GM18502 (cell line): ENCODE results near the gene AFF3.

Experiments used
- ATAC-seq: cut with Tn5 transposase; IDR thresholded peaks from one replicate; pipeline ENCODE4 v1.9.1; 2021; ENCODE audit warnings: mild to moderate bottlenecking; ENCODE audit not compliant: unreplicated experiment, poor library complexity

The AFF3 gene

DNA sequence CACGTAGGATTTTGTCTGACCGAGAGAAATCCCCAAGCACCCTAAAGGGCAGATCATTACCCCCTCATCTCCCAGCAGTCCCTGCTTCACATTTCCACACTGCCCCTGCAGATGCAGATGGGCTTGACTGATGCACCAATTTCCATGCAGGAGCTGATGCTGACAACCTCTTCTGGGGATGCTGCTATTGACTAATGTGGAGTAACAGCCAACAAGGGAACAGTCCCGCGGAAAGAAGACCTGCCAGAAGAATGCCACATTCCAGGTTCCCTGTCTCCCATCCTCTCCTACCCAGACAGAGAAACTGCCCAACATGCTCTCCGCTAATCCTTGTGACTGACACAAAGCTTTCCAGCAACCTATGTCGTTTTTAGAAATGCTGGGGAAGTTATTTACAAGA is 91.7 kb downstream of the AFF3 start:
- no peak for ATAC-seq

DNA sequence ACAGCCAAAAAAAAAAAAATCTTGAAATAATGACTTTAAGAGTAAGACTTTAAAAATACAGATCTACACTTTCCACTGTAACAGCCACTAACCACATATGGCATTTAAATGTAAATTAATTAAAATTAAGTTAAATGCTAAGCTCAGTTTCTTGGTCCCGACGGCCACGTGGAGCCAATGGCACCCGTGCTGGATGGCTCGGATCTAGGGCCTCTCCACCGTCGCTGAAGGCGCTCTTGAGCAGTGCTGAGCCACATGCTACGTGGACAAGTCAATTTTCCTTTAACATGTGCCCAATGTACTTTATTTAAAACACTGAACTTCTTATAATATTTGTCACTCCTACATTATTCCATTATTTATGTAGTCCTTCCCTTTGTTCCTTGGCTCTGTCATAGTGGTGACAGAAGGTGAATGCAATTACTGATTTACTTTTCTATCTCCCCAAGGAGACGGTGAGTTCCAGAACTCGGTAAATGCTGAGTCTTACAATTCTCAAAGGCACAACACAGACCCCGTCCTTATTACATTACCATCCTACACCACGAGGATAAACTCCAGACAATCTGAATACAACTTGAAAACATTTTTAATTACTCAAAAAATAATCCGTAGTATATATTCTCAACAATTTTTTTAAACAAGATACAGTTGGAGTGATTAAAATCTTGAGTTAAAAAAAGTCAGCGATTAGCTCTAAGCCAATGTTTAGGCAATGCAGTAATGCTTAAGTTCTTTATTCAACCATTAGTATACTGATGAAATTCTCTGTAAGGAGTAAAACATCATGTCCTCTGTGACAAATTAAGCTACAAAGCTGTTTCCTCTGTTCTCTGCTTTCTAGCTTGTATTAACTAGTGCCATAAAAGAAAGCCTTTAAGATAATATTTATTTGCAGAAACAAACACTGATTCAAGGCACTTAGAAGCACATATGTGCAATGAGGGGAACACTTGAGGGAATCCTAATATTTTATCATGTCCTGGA is 95.1 kb downstream of the AFF3 start:
- ATAC-seq, result no peak

DNA sequence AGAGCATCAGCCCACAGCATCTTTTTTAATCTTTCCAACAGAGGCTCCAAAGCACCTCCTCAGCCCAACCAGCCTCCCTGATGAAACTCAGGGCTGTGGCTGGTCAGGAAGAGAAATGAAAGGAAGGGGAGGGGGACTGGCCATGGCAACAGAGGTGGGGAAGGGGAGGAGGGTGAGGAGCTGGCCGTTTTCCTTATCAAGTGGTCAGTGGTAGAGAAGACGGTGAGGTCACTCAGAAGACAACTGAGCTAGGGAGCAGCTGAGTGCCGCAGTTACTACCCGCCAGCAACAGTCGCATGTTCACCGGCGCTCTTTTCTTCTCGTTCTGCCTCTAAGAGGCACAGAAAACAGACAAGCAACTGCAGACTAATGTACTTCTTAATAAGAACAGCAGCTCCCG is 97.4 kb downstream of the AFF3 start:
- ATAC-seq, result no peak

DNA sequence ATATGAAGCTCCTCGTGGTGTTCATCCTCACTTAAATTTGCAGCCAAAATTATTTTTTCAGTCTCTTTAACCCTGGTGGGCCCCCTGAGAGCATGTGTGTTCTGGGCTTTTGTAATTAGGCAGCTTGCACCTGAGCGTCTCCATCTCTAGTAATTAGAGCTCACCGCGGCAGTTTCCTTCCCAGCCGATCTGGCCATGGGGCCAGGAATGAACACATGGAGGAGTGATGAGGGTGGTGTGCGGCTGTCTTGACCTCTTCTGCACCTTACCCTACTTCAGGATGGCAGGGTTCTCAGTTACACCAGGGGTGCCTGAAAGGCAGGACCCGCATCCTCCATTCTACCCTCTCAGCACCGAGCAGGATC is 98.5 kb downstream of the AFF3 start:
- ATAC-seq, result no peak

DNA sequence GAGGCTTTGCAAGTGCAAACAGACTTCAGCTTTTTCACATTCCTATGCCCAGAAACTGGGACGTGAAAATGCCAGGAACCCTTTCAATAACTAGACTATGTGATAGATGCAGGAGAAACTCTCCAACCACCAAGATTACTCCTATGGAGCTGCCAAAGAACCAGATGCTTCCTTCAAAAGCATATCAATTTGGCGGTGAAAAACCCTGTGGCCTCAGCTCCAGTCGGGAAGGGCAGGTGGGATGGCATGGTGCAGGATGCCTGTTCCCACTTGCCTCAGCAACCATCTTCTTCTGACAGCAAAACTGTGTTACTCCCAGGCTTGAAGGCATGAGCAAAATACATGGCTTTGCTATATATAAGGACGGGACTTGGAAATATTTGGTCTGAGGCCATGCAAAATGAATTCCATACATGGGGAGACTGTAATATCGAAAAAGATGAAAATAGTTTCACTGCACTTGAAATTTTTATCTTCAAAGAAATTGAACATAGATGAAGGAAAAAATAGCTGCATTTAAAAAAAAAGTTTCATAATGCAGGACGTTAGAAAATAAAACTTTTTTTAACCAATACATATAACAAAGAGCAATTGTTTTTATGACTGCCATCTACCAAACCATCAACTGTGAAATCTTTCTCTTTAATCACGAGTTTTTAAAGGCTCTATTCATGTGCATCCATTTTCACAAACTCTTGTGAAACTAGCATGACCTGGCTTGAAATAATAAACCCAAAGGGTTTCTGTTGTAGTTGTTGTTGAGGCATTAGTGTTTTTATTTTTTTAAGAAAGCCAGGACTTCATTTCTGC is 99.1 kb downstream of the AFF3 start:
- no peak for ATAC-seq

DNA sequence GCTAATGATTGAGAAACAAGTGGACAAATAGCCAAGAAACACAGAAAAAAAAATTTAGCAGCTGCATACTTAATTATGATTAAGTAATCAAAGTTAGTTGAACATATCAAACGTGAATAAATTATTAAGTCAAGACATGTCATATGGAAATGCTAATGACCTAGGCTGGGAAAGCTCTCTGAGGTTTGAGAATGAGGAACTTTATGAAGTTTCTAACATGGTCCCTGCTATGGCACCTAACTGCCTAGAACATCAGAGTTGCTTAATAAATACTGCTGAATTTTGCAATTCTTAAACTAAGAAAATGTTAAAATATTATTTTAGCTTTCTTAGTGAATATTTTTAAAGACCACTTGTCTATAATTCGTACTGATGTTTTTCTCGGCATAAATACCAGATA is 99.8 kb downstream of the AFF3 start:
- ATAC-seq, result no peak

DNA sequence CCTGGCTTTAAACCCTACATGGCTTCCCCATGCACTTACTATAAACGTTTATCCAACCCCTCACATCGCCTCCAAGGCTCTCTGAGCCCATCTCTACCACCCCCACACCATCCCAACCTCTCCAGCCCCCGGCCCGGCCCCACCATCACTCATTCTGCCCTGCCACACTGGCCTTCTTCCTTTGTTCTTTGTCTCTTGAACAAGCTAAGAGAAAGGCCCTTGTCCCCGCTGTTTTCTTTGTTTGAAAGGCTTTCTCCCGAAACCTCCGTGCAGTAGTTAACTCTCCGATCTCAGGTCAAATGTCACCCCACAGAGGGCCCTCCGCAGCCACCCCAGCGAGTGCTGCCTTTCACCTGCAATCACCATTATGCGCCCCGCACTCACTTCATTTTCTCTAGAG is 100.4 kb downstream of the AFF3 start:
- no peak for ATAC-seq

DNA sequence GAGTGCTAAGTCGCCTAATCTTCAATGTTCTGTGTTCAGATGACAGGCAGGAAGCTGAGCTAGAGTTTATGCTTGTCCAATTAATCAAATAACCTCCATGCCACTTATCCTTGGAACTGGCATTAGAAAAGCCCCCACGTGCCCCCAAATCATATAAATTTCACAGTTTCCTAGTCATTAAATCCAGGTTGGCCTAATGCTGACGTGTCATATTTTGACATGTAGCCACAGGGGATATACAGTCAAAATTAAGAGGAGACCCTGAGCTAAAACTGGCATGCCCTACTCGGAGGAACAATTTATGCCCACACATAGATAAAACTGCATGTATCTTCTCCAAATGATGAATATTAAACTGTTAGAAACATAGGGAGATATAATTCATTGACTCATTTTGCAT is 101.0 kb downstream of the AFF3 start:
- no peak for ATAC-seq

DNA sequence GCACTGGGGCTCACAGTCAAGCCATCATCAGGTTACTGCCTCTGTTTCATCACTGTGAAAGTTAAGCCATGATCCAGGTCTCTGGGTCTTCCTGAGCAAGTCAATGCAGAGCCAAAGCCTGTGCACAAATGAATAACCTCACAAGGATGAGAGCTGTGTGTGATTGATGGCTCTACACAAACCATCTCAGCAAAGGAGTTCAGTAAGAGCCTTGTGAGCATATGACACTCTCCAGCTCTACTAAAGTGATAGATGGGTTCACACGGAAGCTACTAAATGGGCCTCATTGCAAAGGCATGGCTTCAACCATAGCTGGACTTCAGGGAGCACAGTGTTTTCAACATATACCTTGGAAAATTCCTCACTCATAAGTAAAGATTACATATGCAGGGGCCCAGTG is 101.5 kb downstream of the AFF3 start:
- no peak for ATAC-seq

DNA sequence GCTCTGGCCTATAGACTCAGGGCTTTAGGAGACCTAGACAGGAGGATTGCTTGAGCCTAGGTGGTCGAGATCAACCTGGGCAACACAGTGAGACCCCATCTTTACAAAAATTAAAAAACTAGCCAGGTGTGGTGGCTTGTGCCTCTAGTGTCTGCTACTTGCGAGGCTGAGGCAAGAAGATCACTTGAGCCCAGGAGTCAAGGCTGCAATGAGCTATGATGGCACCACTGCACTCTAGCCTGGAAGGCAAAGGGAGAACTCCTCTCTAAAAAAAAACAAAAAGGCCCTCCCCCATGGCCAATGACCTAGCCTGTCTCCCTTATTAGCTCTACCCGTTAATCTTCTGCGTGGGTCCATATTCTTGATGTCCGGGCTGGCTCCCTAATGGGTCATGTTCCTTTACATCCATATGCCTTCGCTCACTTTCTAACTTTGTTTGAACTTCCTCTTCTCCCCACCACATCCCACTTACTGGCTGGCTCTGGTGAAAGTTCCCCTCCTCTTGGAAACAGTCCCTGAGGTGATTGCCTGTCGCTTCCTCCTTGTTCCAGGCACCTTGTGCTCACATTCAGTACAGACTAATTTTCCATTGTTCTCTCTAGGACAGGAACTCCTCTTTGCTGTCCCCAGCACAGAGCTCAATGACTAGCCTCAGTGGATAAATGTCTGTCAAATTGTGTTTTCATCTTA is 103.0 kb downstream of the AFF3 start:
- ATAC-seq, result no peak

DNA sequence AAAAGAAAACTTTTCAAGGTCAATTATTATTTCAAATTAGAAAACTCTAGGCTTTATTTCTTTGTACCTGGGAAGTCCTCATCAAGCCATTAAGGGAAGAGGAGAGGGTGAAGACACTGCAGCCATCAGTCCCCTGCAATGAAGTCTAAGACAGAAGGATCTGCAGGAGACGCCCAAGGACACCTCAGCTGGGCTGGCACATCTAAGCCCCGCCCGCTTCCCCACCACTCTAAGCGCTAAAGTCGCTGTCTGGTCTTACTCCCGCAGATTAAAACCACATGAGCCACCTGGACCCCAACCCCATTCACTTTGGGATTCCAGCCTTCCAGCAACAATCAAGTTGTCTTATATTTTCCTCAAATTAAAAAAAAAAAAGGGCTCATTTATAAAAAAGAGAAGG is 104.4 kb downstream of the AFF3 start:
- no peak for ATAC-seq

DNA sequence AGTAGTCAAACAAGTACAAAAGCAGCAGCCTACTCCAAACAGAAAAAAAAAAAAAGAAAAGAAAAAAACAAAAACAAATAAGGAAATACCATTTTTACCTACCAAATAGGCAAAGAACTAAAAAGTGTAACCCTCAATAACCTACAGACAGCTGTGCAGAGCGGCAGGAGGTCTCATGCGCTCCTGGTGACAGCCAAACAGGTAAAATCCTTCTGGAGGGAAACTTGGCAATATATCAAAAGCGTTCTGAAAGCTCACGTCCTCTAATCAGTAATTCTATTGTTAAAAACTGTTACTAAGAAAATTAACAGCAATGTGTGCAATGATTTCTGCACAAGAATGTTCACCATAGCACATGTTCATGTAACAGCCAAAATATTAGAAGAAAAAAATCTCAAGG is 105.6 kb downstream of the AFF3 start:
- no peak for ATAC-seq

DNA sequence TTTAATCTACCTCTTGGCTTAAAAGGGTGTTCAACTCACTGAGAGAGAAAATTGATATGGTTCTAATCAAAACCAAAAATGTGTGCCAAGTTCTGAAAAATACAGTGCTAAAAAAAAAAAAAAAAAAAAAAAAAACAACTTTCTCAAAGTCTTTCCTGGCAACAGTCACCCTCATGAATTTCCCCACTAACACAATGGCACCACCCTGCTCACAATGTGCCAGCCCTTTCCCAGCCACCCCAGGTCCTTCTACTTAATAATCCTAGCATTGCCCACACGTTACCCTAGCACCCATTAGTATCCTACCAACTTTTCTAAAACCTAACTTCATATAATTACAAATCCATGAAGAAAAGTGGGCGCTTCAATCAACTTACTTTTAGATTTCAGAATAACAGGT is 106.4 kb downstream of the AFF3 start:
- ATAC-seq, result no peak

DNA sequence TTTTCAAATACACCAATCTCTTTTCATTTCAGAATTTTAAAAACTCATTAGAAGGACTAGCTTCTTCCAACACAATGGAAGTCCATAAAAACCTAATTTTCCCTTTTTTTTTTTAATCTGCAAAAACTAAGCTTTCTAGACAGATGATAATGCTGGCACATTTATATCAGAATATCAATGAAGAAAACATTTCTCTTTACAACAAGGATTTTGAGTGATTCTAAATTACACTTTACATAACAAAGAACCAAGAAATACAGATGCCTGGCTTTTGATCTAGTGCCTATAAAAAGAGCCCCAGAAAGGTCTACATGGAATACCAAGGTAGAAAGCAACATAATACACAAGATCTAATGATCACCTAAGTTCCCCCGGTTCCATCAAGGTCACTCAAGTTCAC is 108.0 kb downstream of the AFF3 start:
- ATAC-seq, result no peak

DNA sequence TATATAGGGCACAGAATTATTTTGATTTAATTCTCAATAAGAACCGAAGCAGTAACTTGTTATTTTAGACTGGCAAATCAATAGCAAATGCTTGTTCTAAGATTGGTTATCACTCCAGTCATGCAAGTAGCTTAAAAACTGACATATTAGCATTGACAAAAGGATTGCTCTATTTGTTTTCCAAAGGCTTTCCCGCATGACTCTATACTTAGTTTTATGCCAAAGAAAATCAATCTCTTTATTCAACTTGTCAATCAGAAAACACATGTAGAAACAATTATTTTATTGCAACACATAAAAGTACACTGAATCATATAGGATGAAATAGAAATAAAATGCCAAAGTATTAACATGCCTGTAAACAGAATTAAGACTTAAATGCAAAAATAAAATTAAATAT is 108.4 kb downstream of the AFF3 start:
- ATAC-seq, result no peak

DNA sequence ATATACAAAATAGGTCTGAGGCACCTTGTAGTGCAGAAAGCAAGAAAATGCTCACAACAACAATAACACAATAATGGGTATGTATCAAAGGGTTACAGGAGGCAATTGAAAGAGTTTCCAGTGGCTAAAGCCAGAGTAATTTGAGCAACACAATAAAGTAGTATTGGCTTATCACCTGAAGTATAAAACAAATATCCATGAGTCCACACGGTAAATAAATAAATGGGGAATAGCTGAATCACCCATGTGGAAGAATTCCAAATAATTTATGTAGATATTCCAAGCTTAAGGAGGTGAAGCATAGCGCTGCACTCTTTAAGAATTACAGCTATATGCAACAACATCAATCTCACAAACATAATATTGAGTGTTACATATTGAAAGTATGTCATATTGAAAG is 110.8 kb downstream of the AFF3 start:
- ATAC-seq, result no peak

DNA sequence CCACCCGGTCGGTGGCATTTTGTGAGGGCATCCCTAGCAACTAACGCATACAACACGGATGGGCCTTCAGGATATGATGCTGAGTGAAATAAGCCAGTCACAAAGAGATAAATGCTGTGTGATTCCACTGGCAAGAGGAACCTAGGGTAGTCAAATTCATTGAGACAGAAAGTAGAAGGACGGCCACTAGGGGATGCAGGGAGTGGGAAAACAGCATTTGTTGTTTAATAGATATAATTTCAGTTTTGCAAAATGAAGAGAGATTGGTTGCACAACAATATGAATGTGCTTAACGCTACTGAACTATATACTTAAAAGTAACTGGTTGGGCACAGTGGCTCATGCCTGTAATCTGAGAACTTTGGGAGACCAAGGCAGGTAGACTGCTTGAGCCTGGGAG is 112.9 kb downstream of the AFF3 start:
- ATAC-seq, result no peak

DNA sequence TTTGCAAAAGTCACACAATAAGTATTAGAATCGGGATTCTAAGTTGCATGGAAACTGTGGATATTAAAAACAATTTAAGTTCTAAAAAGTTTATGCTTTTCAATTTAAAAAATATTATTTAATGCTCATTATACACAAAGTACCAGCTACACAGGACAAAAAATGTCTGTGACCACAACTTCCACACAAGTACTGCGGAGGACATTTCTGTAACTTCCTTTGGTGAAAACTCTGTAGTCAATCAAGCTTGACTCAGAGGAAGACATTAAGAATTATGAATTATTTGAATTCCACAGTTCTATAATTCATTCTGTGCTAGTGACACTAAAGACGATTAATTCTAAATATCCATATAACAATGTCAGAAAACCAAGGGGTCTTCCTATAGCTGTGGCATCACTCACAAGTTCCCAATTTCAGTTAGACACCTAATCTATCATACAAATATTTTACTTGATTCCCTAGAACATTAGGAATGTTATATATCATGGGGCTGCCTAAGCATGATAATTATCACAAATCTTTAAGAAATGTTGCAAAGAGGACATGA is 120.5 kb downstream of the AFF3 start:
- ATAC-seq, result no peak

DNA sequence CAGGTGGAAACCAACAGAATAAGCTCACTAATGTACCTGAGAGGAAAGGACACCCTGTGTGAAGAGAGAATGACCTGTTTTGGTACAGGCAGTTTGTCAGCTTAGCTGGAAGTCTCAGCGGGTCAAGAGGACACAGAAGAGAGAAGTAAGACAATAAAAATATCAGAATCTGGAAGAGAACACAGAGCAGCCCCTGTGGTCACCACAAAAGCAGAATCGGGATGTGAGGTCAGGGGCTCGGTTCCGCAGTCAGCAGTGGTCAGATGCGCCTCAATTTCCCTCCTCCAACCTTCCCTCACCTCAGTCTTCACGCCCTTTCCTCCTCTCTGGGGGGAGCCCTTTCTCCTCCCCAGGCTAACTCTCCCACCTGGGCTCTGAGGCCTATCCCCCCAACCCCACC is 122.9 kb downstream of the AFF3 start:
- no peak for ATAC-seq

DNA sequence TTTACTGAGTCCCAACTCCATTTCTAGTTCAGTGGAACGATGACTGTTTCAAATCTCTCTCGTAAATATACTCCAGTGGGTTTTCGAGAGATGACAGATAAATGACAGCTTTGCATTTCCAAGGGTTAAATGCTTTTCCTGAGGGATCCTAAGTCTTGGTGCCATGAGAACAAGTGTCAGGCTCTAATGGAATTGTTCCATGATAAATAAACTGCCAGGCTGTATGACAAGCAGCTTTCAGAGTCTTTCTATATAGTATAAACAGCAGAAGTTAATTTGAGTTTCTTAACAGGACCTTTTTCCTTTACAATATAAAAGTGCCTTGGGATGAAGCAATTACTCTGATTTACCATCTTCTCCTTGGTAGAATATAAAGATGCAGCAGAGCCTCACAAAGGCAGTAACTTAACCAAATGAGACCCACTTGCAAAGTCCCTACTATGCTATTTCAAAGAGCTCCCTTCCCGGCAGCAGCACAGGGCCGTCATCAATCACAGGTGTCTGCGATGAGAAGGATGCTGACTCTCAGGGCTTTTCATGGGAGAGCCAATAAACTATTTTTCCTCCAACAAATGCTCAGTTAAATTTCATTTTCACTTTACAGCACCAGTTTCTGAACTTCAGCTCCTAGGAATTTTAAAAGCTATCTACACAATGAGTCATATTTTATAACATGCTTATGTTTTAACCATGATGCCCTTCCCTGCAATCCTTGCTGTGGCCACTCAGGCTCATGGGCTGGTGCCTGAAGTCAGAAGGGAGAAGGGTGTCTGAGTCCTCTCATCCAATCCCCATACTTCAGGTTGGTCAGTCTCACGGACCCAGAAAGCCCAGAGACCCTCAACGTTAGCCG is 123.8 kb downstream of the AFF3 start:
- ATAC-seq, result no peak
